Endothelial cell (in vitro differentiated cells): Measurements from ENCODE around the gene NTRK2. TPM values are rescaled to one million over a fixed set of nuclear protein-coding genes. Genes with fewer than 3 reads are reported as not detected.

Experiments used
- DNase-seq: peaks from one replicate; pipeline ENCODE4 v3.0.0; 2021; ENCODE audit warnings: low spot score
- H3K27ac Mint-ChIP-seq: one replicate; pipeline ENCODE4 v1.8.0; 2021; ENCODE audit warnings: mixed read lengths, inconsistent platforms; ENCODE audit not compliant: unreplicated experiment
- H3K27me3 Mint-ChIP-seq: one replicate; pipeline ENCODE4 v1.8.0; 2021; ENCODE audit warnings: mild to moderate bottlenecking, moderate library complexity, mixed read lengths, inconsistent platforms; ENCODE audit not compliant: unreplicated experiment
- H3K36me3 Mint-ChIP-seq: one replicate; pipeline ENCODE4 v1.8.0; 2021; ENCODE audit warnings: mild to moderate bottlenecking, low read depth, mixed read lengths, inconsistent platforms; ENCODE audit not compliant: unreplicated experiment
- H3K4me1 Mint-ChIP-seq: one replicate; pipeline ENCODE4 v1.8.0; 2021; ENCODE audit warnings: mild to moderate bottlenecking, mixed read lengths, inconsistent platforms; ENCODE audit not compliant: unreplicated experiment
- H3K4me3 Mint-ChIP-seq: one replicate; pipeline ENCODE4 v1.8.0; 2021; ENCODE audit warnings: mild to moderate bottlenecking, mixed read lengths, inconsistent platforms; ENCODE audit not compliant: unreplicated experiment
- H3K9me3 Mint-ChIP-seq: one replicate; pipeline ENCODE4 v1.8.0; 2021; ENCODE audit warnings: mixed read lengths, inconsistent platforms; ENCODE audit not compliant: unreplicated experiment
- total RNA-seq: library from RNA; stranded (reverse); fragmentation: NEBNext Ultra II Directional; extraction: Animal tissue kit (Norgen Biotek cat#: 25700); gene quantifications from one replicate; pipeline ENCODE4 v1.2.1, GENCODE V29; 2021; ENCODE audit not compliant: unreplicated experiment
- TF ChIP-seq, protein P1 (sequence below): fragments of 200-600 bp; sonication (generic); IDR thresholded peaks from one replicate; pipeline ENCODE4 v1.5.0; 2021; ENCODE audit warnings: antibody characterized with exemption; ENCODE audit not compliant: unreplicated experiment

NTRK2 gene
- total RNA-seq, 1 donor from 2014 or later: not detected

DNA sequence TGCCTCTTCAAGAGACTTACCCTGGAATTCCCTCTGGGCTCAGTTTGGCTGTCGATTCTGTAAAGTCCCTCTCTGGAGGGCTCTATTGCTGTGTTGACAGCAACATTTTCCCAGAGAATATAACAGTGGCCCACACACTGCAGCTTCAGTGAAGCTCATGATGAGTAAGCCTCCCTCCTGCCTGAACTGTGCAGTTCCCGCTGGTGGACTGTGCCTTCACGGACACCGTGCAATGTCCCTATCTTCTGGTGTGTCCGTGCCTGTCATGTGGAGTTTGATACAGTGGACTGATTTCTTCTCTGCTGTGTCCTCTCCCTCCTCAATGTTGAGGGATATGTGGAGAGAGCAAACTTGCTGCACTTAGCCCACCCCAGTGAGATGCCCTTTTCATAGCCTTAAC, 109.0 kb downstream of the NTRK2 start:
- DNase-seq: no peak
- Mint-ChIP-seq H3K27ac (no peak overlapping the region), H3K4me3 (no peak overlapping the region), H3K9me3 (no peaks in the 10 kb centered on the region), H3K36me3 (no peaks in the 10 kb centered on the region), H3K27me3 (no peaks in the 10 kb centered on the region), H3K4me1 (no peaks in the 10 kb centered on the region)
- TF ChIP-seq, protein P1, sequence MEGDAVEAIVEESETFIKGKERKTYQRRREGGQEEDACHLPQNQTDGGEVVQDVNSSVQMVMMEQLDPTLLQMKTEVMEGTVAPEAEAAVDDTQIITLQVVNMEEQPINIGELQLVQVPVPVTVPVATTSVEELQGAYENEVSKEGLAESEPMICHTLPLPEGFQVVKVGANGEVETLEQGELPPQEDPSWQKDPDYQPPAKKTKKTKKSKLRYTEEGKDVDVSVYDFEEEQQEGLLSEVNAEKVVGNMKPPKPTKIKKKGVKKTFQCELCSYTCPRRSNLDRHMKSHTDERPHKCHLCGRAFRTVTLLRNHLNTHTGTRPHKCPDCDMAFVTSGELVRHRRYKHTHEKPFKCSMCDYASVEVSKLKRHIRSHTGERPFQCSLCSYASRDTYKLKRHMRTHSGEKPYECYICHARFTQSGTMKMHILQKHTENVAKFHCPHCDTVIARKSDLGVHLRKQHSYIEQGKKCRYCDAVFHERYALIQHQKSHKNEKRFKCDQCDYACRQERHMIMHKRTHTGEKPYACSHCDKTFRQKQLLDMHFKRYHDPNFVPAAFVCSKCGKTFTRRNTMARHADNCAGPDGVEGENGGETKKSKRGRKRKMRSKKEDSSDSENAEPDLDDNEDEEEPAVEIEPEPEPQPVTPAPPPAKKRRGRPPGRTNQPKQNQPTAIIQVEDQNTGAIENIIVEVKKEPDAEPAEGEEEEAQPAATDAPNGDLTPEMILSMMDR: no peak

DNA sequence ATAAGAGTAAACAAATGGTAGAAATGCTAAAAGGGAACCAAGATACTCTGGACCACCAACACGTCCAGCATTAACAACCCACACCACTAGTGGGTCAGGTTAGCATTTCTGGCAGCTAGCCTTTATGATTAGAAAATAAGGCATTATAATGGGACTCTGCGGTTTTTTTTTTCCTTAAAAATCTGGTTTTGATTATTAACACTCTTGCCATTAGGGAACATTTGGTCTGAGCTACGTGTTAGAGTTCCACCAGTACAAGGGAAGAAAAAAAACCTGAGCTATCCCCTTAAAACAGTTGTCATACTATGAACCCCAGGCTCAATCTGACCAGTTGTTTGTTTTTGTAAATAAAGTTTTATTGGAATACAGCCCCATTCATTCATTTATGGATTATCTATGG, 110.4 kb downstream of the NTRK2 start:
- H3K9me3 Mint-ChIP-seq: no peaks in the 10 kb centered on the region
- H3K27me3 Mint-ChIP-seq: no peaks in the 10 kb centered on the region
- H3K36me3 Mint-ChIP-seq: no peaks in the 10 kb centered on the region
- no peak overlapping the region for H3K4me3 Mint-ChIP-seq
- no peaks in the 10 kb centered on the region for H3K4me1 Mint-ChIP-seq
- TF ChIP-seq, protein P1: no peak
- no peak for DNase-seq
- no peak overlapping the region for H3K27ac Mint-ChIP-seq

DNA sequence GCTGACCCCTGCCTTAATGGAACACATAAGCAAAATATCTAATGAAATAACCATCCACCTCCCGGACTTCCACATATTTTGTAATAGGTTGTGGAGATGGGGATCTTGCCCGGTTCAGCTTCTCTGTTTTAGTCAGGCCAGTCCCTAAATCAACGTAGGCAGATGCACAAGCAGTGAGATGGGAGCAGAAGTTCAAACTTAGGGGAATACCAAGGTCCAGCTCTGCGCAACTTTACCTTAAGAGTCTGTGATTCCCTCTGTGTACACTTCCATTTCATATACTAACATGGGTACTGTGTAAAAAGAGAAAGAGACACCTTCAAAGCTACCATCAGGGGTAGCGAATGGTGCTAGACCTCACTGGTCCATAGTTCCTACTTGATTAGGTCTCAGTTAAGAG, 110.9 kb downstream of the NTRK2 start:
- no peaks in the 10 kb centered on the region for H3K4me1 Mint-ChIP-seq
- DNase-seq: no peak
- H3K27me3 Mint-ChIP-seq: no peaks in the 10 kb centered on the region
- no peak overlapping the region for H3K4me3 Mint-ChIP-seq
- TF ChIP-seq, protein P1: no peak
- no peaks in the 10 kb centered on the region for H3K9me3 Mint-ChIP-seq
- H3K36me3 Mint-ChIP-seq: no peaks in the 10 kb centered on the region
- H3K27ac Mint-ChIP-seq: no peak overlapping the region

DNA sequence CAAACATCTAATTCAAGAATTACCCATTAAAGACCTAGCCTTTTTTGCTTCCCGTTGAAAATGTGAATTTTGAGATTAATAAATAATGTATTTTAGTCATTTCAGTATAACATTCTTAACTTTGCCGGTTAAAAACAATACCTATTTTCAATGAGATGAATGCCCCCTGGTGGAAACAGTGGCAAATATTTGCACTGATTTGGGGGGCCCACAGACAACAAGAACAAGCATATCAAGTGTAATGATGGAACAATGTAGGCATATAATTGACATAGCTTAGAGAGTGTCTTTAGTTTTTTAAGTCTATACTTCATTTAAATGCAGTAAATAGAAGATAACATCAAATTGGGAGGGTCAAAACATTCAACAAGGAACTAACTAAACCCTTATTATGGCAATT, 111.9 kb downstream of the NTRK2 start:
- no peak overlapping the region for H3K27ac Mint-ChIP-seq
- H3K9me3 Mint-ChIP-seq: no peaks in the 10 kb centered on the region
- no peaks in the 10 kb centered on the region for H3K27me3 Mint-ChIP-seq
- H3K4me1 Mint-ChIP-seq: no peaks in the 10 kb centered on the region
- no peak overlapping the region for H3K4me3 Mint-ChIP-seq
- TF ChIP-seq, protein P1: peak; percentile 61
- no peaks in the 10 kb centered on the region for H3K36me3 Mint-ChIP-seq
- DNase-seq: peak; percentile 35

DNA sequence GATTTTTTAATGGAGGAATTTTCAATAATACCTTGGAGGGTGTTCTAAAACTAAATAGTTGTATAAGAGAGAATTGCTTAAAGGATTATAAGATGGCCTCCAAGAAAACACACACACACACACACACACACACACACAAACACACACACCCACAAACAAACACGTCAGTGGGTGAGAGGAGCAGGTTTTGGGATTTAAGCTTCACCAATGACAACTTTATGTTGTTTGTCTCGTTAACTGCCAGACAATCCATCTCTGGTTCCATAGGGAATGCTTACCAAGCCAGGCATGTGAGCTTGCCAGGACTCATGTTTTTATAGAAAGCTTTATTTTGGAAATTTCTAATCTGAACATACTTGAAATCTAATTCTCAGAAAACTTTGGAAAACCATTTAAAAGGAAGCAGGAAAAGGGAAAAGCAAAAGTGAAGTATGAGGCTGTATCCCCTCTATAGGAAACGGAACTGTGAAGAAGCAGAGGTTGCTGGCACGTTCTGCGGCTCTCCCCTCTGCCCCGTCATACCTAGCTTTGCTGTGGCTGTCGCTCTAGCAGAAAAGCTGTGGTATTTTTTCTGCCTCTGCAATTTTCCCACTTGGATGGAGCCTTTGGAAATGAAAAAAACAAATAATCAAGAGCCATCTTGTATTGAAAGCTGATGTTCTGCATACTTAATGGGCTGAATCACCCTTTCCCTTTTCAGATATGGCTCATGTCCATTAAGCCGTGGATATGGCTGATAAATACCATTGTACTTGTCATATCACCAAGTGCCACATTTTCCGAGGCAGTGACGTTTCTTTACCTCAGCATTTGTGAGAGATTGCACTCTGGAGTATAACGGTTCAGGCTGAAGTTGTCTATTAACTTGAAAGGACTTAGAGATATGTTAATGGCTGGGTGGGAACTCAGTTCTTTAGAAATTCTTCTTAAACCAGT, 112.7 kb downstream of the NTRK2 start:
- no peaks in the 10 kb centered on the region for H3K4me1 Mint-ChIP-seq
- no peaks in the 10 kb centered on the region for H3K9me3 Mint-ChIP-seq
- no peaks in the 10 kb centered on the region for H3K27me3 Mint-ChIP-seq
- TF ChIP-seq, protein P1: no peak
- H3K36me3 Mint-ChIP-seq: no peaks in the 10 kb centered on the region
- H3K4me3 Mint-ChIP-seq: no peak overlapping the region
- no peak overlapping the region for H3K27ac Mint-ChIP-seq
- DNase-seq: no peak
